PC-3 (cell line): ENCODE measurements around the gene PPHLN1. TPM values are rescaled to one million over a fixed set of nuclear protein-coding genes. Genes with fewer than 3 reads are reported as not detected.

Experiments
- ATAC-seq: fragments of 200-7000 bp; cut with Tn5 transposase; 2 replicates; pipeline ENCODE4 v1.9.1; 2020; ENCODE audit warnings: mild to moderate bottlenecking, moderate library complexity
- BruUV-seq: library from RNA; stranded (reverse); fragments of 400-500 nt; replicated peaks from 2 replicates; lab custom pipeline; 2021; lab: Mats Ljungman, UMichigan
- CTCF ChIA-PET: fragments of 300-600 bp; sonication (Branson Sonifier 250); formaldehyde crosslinking; loops from one replicate; lab custom pipeline; 2022; ENCODE audit warnings: antibody characterized with exemption; lab: Charles Lee
- POLR2A ChIA-PET: fragments of 300-600 bp; sonication (Branson Sonifier 250); formaldehyde crosslinking; loops from one replicate; lab custom pipeline; 2022; ENCODE audit warnings: antibody characterized with exemption; ENCODE audit not compliant: unreplicated experiment; lab: Charles Lee
- DNase-seq: peaks from one replicate; pipeline ENCODE4 v3.0.0-alpha.2; 2015
- H2AFZ ChIP-seq: fragments of 300-600 bp; sonication (generic); 2 replicates; pipeline ENCODE4 v1.6.0; 2016; ENCODE audit warnings: antibody characterized with exemption, low read length
- H3F3A ChIP-seq: fragments of 300-600 bp; sonication (generic); one replicate; pipeline ENCODE4 v1.6.0; 2017; ENCODE audit warnings: antibody characterized with exemption, low read length, control low read depth, mild to moderate bottlenecking; ENCODE audit not compliant: unreplicated experiment
- H3K27ac ChIP-seq: fragments of 300-600 bp; sonication (generic); 2 replicates; pipeline ENCODE4 v1.5.1; 2016; ENCODE audit warnings: mild to moderate bottlenecking, low read length
- H3K27me3 ChIP-seq: fragments of 300-600 bp; sonication (generic); 2 replicates; pipeline ENCODE4 v1.6.1; 2016; ENCODE audit warnings: low read length, mixed read lengths
- H3K36me3 ChIP-seq: fragments of 300-600 bp; sonication (generic); 2 replicates; pipeline ENCODE4 v1.6.1; 2016; ENCODE audit warnings: low read depth, mixed run types, low read length, mixed read lengths
- H3K4me1 ChIP-seq: fragments of 300-600 bp; sonication (generic); 2 replicates; pipeline ENCODE4 v1.5.1; 2016; ENCODE audit warnings: low read length; ENCODE audit not compliant: insufficient read depth
- H3K4me2 ChIP-seq: fragments of 300-600 bp; sonication (generic); 2 replicates; pipeline ENCODE4 v1.6.0; 2016; ENCODE audit warnings: low read length
- H3K4me3 ChIP-seq: fragments of 300-600 bp; sonication (generic); 2 replicates; pipeline ENCODE4 v1.5.1; 2016; ENCODE audit warnings: mild to moderate bottlenecking, low read length, mixed read lengths
- H3K79me2 ChIP-seq: fragments of 300-600 bp; sonication (generic); 2 replicates; pipeline ENCODE4 v1.6.1; 2017; ENCODE audit warnings: low read length, mixed read lengths
- H3K9ac ChIP-seq: fragments of 300-600 bp; sonication (generic); 2 replicates; pipeline ENCODE4 v1.6.0; 2016; ENCODE audit warnings: mild to moderate bottlenecking, low read length
- H3K9me2 ChIP-seq: fragments of 300-600 bp; sonication (generic); replicated peaks from 2 replicates; pipeline ENCODE4 v1.6.1; 2016; ENCODE audit warnings: mixed run types, low read length, mixed read lengths
- H3K9me3 ChIP-seq: fragments of 300-600 bp; sonication (generic); 2 replicates; pipeline ENCODE4 v1.6.1; 2016; ENCODE audit warnings: low read length, mixed read lengths
- H4K20me1 ChIP-seq: fragments of 300-600 bp; sonication (generic); 2 replicates; pipeline ENCODE4 v1.6.1; 2016; ENCODE audit warnings: low read length, mixed read lengths
- CTCF ChIP-seq: fragments of 300-600 bp; sonication (generic); conservative IDR thresholded peaks from 2 replicates; pipeline ENCODE4 v1.5.1; 2017; ENCODE audit warnings: antibody characterized with exemption, low read depth, mild to moderate bottlenecking, low read length
- EZH2 ChIP-seq: fragments of 300-600 bp; sonication (generic); IDR thresholded peaks from one replicate; pipeline ENCODE4 v1.6.1; 2017; ENCODE audit warnings: antibody characterized with exemption, mild to moderate bottlenecking, low read length; ENCODE audit not compliant: unreplicated experiment
- EZH2phosphoT487 ChIP-seq: fragments of 300-600 bp; sonication (generic); IDR thresholded peaks from 2 replicates; pipeline ENCODE4 v1.6.1; 2018; ENCODE audit warnings: mild to moderate bottlenecking, antibody characterized with exemption, low read length, borderline replicate concordance
- intact Hi-C: fragments of 100-400 bp; cut with micrococcal nuclease; formaldehyde crosslinking; loops from 2 replicates; pipeline ENCODE4 v1.9.0; 2023
- total RNA-seq: library from RNA; depleted of rRNA; stranded (reverse); fragments of >200 nt; gene quantifications from 2 replicates; pipeline ENCODE4 v1.2.3, GENCODE V29; 2014

PPHLN1 gene
- total RNA-seq, 1 experiment from 2014 or later, result 82.0 TPM

- ChIA-PET POLR2A (no interaction called here), CTCF (no interaction called here)
- BruUV-seq, result no TSS peak
- no peak overlapping the region for H3K4me2 ChIP-seq
- H3K4me3 ChIP-seq, result no peak overlapping the region
- no peak for ATAC-seq
- H3K9me2 ChIP-seq, result no peaks in the 10 kb centered on the region
- no peaks in the 10 kb centered on the region for H3K9me3 ChIP-seq
- intact Hi-C loops, result no loop called here
- no peak for DNase-seq
- no peaks in the 10 kb centered on the region for H3K27me3 ChIP-seq
- H3K36me3 ChIP-seq, result no peaks in the 10 kb centered on the region
- H3K27ac ChIP-seq, result no peak overlapping the region
- TF ChIP-seq CTCF (no peak), EZH2phosphoT487 (no peak), EZH2 (no peak)
- H2AFZ ChIP-seq, result no peak overlapping the region
- H4K20me1 ChIP-seq, result no peaks in the 10 kb centered on the region
- no peaks in the 10 kb centered on the region for H3K4me1 ChIP-seq
- H3K79me2 ChIP-seq, result no peaks in the 10 kb centered on the region
- no peak overlapping the region for H3K9ac ChIP-seq
- no peaks in the 10 kb centered on the region for H3F3A ChIP-seq
These were observed 17.6 kb upstream of the PPHLN1 start for GRCh38 chr12:42308390-42308789.

GRCh38 chr12:42309996-42310395 is 16.0 kb upstream of the PPHLN1 start:
- DNase-seq (no peak), ATAC-seq (no peak)
- H3K79me2 ChIP-seq, result no peaks in the 10 kb centered on the region
- H3K4me3 ChIP-seq, result no peak overlapping the region
- intact Hi-C loops, result no loop called here
- no peaks in the 10 kb centered on the region for H3K9me3 ChIP-seq
- no peaks in the 10 kb centered on the region for H3F3A ChIP-seq
- no peak overlapping the region for H3K9ac ChIP-seq
- H3K4me1 ChIP-seq, result no peaks in the 10 kb centered on the region
- no peak overlapping the region for H3K4me2 ChIP-seq
- POLR2A ChIA-PET, result no interaction called here
- no TSS peak for BruUV-seq
- CTCF ChIA-PET, result no interaction called here
- TF ChIP-seq EZH2phosphoT487, result no peak
- no peak for TF ChIP-seq EZH2
- TF ChIP-seq CTCF, result no peak
- H3K36me3 ChIP-seq, result peaks cover 6% of the 10 kb centered on the region; the same call in 1 of the 2 replicates
- H3K27ac ChIP-seq, result no peak overlapping the region
- no peaks in the 10 kb centered on the region for H3K9me2 ChIP-seq
- H4K20me1 ChIP-seq, result no peaks in the 10 kb centered on the region
- no peak overlapping the region for H2AFZ ChIP-seq
- H3K27me3 ChIP-seq, result no peaks in the 10 kb centered on the region

GRCh38 chr12:42315108-42315507 is 10.9 kb upstream of the PPHLN1 start:
- no peaks in the 10 kb centered on the region for H3K4me1 ChIP-seq
- ChIA-PET POLR2A (no interaction called here), CTCF (no interaction called here)
- ATAC-seq (no peak), DNase-seq (no peak)
- BruUV-seq, result no TSS peak
- no peak overlapping the region for H3K4me2 ChIP-seq
- H3K27ac ChIP-seq, result no peak overlapping the region
- no peaks in the 10 kb centered on the region for H4K20me1 ChIP-seq
- no peak overlapping the region for H3K9ac ChIP-seq
- H3K27me3 ChIP-seq, result no peaks in the 10 kb centered on the region
- no peaks in the 10 kb centered on the region for H3K9me2 ChIP-seq
- H3K36me3 ChIP-seq, result peaks cover 10% of the 10 kb centered on the region
- intact Hi-C loops, result no loop called here
- H3F3A ChIP-seq, result no peaks in the 10 kb centered on the region
- no peaks in the 10 kb centered on the region for H3K9me3 ChIP-seq
- no peak overlapping the region for H2AFZ ChIP-seq
- no peak overlapping the region for H3K4me3 ChIP-seq
- no peaks in the 10 kb centered on the region for H3K79me2 ChIP-seq
- TF ChIP-seq EZH2phosphoT487 (no peak), CTCF (no peak), EZH2 (no peak)
